Fibroblast of lung (primary cell): ENCODE results near the gene CDX2. TPM values are rescaled to one million over a fixed set of nuclear protein-coding genes. Genes with fewer than 3 reads are reported as not detected.
A peak's percentile ranks its signal among the peaks of the same experiment; 100 is the strongest.
"Not testable (repeated sequence)": the region's sequence is repeated elsewhere in the genome, so short reads cannot be mapped to it uniquely, and the experiment has no call there.

Experiments
- DNase-seq, 2 donors: peaks; one replicate each; pipeline versions ENCODE4 v3.0.0 to v3.0.0-alpha.2; 2010; ENCODE audit warnings: low read depth in 2 of 2
- H2AFZ ChIP-seq: 2 replicates; pipeline ENCODE4 v1.5.1; 2012; ENCODE audit warnings: low read length, control low read depth, inconsistent platforms
- H3K27ac ChIP-seq: 2 replicates; pipeline ENCODE4 v1.5.1; 2011; ENCODE audit warnings: low read length, control low read depth; ENCODE audit not compliant: insufficient read depth
- H3K27me3 ChIP-seq: 2 replicates; pipeline ENCODE4 v1.5.1; 2011; ENCODE audit warnings: mild to moderate bottlenecking, low read length; ENCODE audit not compliant: control insufficient read depth, insufficient read depth
- H3K36me3 ChIP-seq: 2 replicates; pipeline ENCODE4 v1.5.1; 2011; ENCODE audit warnings: low read length; ENCODE audit not compliant: control insufficient read depth, insufficient read depth
- H3K4me1 ChIP-seq: 2 replicates; pipeline ENCODE4 v1.5.1; 2011; ENCODE audit warnings: low read length; ENCODE audit not compliant: control insufficient read depth, insufficient read depth; ENCODE audit errors: extremely low read depth
- H3K4me2 ChIP-seq: 2 replicates; pipeline ENCODE4 v1.5.1; 2011; ENCODE audit warnings: low read length, control low read depth; ENCODE audit not compliant: insufficient read depth; ENCODE audit errors: extremely low read depth
- H3K4me3 ChIP-seq, 4 experiments: fragments of 200-600 bp in 1 of 4; sonication (generic) in 1 of 4; replicated peaks in 1 of 4; 2 replicates each; pipeline ENCODE4 v1.5.1; 2011 to 2016; ENCODE audit warnings: low read length in 4 of 4, low read depth in 3 of 4, mild to moderate bottlenecking in 3 of 4, control low read depth in 2 of 4, inconsistent platforms in 1 of 4, mixed read lengths in 1 of 4; ENCODE audit not compliant: insufficient read depth in 1 of 4; ENCODE audit errors: control extremely low read depth in 1 of 4
- H3K79me2 ChIP-seq: 2 replicates; pipeline ENCODE4 v1.5.1; 2012; ENCODE audit warnings: mild to moderate bottlenecking, low read length, inconsistent platforms; ENCODE audit not compliant: control insufficient read depth, insufficient read depth
- H3K9ac ChIP-seq: 2 replicates; pipeline ENCODE4 v1.5.1; 2011; ENCODE audit warnings: mild to moderate bottlenecking, low read length, control low read depth; ENCODE audit not compliant: insufficient read depth
- H3K9me3 ChIP-seq: 2 replicates; pipeline ENCODE4 v1.5.1; 2012; ENCODE audit warnings: low read depth, low read length; ENCODE audit not compliant: control insufficient read depth, insufficient read depth
- H4K20me1 ChIP-seq: 2 replicates; pipeline ENCODE4 v1.5.1; 2011; ENCODE audit warnings: low read length; ENCODE audit not compliant: control insufficient read depth, insufficient read depth; ENCODE audit errors: extremely low read depth
- CTCF ChIP-seq, 2 donors: IDR thresholded peaks in 1 of 2; conservative IDR thresholded peaks in 1 of 2; 1 replicate in 1 of 2; 2 replicates in 1 of 2; pipeline ENCODE4 v1.5.1; 2011 to 2012; ENCODE audit warnings: low read length in 2 of 2, control low read depth in 1 of 2, inconsistent platforms in 1 of 2, low read depth in 1 of 2, mild to moderate bottlenecking in 1 of 2
- EZH2 ChIP-seq: IDR thresholded peaks from 2 replicates; pipeline ENCODE4 v1.5.1; 2012; ENCODE audit warnings: low read length, control low read depth, mild to moderate bottlenecking; ENCODE audit errors: missing control alignments
- polyA plus RNA-seq, 2 donors: library from polyadenylated mRNA; depleted of rRNA in 1 of 2; stranded (reverse) in 1 of 2; unstranded in 1 of 2; fragments of >200 nt; gene quantifications; 2 replicates each; pipeline ENCODE4 v1.2.1, GENCODE V29; 2011 to 2012; ENCODE audit warnings: missing spikeins in 1 of 2
- total RNA-seq: library from RNA; depleted of rRNA; stranded (reverse); fragments of >200 nt; gene quantifications from 2 replicates; pipeline ENCODE4 v1.2.1, GENCODE V29; 2014

Gene CDX2
- total and polyA plus RNA-seq, 2 donors (not counting 1 experiment from before 2014, with no cell fraction given): not detected

- DNase-seq: no peak
Measured at GRCh38 chr13:27965343-27965739, 3.8 kb downstream of the CDX2 start.

GRCh38 chr13:27964741-27965323, 4.3 kb downstream of the CDX2 start:
- Histone ChIP-seq H3K9ac (no peak overlapping the region), H3K36me3 (no peaks in the 10 kb centered on the region), H2AFZ (no peak overlapping the region), H3K27me3 (peaks cover 67% of the 10 kb centered on the region), H3K27ac (no peak overlapping the region), H3K9me3 (no peaks in the 10 kb centered on the region), H3K4me2 (no peak overlapping the region), H3K4me3 (no peak overlapping the region), H3K4me1 (no peaks in the 10 kb centered on the region), H3K79me2 (no peaks in the 10 kb centered on the region), H4K20me1 (no peaks in the 10 kb centered on the region)
- DNase-seq: no peak
- TF ChIP-seq EZH2 (no peak), CTCF (conservative IDR thresholded peaks at IDR 0.05 in 1 of 2, IDR thresholded peaks at IDR 0.05 in 1 of 2; ENCODE audit: low read depth in 1 of 2, low read length in 2 of 2) (no peak)

More at GRCh38 chr13:27965343-27965739, 3.8 kb downstream of the CDX2 start:
- TF ChIP-seq EZH2: no peak
- no peak for TF ChIP-seq CTCF (conservative IDR thresholded peaks at IDR 0.05 in 1 of 2, IDR thresholded peaks at IDR 0.05 in 1 of 2; ENCODE audit: low read depth in 1 of 2, low read length in 2 of 2)
- Histone ChIP-seq H3K36me3 (no peaks in the 10 kb centered on the region), H3K9me3 (no peaks in the 10 kb centered on the region), H3K27ac (no peak overlapping the region), H3K9ac (no peak overlapping the region), H3K4me3 (no peak overlapping the region), H3K79me2 (no peaks in the 10 kb centered on the region), H3K4me2 (no peak overlapping the region), H3K4me1 (no peaks in the 10 kb centered on the region), H3K27me3 (peaks cover 68% of the 10 kb centered on the region), H2AFZ (no peak overlapping the region), H4K20me1 (no peaks in the 10 kb centered on the region)

- not testable (repeated sequence) for H3K9me3 ChIP-seq, H3K36me3 ChIP-seq, H3K79me2 ChIP-seq, H2AFZ ChIP-seq, H3K4me3 ChIP-seq, DNase-seq, H3K9ac ChIP-seq, H4K20me1 ChIP-seq, H3K4me1 ChIP-seq, H3K4me2 ChIP-seq, H3K27ac ChIP-seq
- peaks cover 64% of the 10 kb centered on the region for H3K27me3 ChIP-seq
- TF ChIP-seq EZH2: peak; percentile 7
Measured at GRCh38 chr13:27964206-27964605, 4.9 kb downstream of the CDX2 start.
